Right lobe of liver (tissue), 4 donors: ENCODE data around the gene KLHL8.

ENCODE experiments used
- POLR2A ChIP-seq: fragments of 450-650 bp; IDR thresholded peaks from one replicate; pipeline ENCODE4 v1.6.1; 2017; ENCODE audit warnings: antibody characterized with exemption, mild to moderate bottlenecking
- TF ChIP-seq, protein P1 (sequence below), 4 donors: fragments of 200-600 bp in 3 of 4; fragments of 450-650 bp in 1 of 4; IDR thresholded peaks; one replicate each; pipeline versions ENCODE4 v1.5.1 to v1.8.0; 2016 to 2022; ENCODE audit warnings: antibody characterized with exemption in 4 of 4, mild to moderate bottlenecking in 2 of 4
- donor health status: DM: no; HTN: no; CAD: no.
- donor health status: DM: no; HTN: no; CAD: no.
- donor health status: DM: no; HTN: yes; CAD: no.

DNA sequence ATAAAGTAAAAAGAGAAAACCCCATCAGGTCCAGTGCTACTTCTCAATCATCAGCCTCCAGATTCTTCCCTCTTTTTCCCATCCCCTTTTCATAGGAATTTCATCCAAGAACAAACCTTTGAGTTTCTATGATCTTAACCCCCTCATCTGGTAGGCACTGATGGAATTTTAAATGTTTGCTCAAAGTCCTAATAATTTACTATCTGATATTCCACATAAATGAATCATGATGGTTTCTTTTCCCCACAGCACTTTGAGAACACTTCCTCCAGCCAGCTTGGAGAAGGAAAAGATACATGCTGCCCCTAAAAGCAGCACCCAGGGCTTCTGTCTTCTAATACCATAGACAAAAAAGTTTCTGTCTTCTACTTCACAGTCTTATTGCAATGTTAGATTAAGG, 19.4 kb upstream of the KLHL8 start:
- TF ChIP-seq, protein P1, sequence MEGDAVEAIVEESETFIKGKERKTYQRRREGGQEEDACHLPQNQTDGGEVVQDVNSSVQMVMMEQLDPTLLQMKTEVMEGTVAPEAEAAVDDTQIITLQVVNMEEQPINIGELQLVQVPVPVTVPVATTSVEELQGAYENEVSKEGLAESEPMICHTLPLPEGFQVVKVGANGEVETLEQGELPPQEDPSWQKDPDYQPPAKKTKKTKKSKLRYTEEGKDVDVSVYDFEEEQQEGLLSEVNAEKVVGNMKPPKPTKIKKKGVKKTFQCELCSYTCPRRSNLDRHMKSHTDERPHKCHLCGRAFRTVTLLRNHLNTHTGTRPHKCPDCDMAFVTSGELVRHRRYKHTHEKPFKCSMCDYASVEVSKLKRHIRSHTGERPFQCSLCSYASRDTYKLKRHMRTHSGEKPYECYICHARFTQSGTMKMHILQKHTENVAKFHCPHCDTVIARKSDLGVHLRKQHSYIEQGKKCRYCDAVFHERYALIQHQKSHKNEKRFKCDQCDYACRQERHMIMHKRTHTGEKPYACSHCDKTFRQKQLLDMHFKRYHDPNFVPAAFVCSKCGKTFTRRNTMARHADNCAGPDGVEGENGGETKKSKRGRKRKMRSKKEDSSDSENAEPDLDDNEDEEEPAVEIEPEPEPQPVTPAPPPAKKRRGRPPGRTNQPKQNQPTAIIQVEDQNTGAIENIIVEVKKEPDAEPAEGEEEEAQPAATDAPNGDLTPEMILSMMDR (IDR thresholded peaks at IDR 0.05) = no peak
- no peak for TF ChIP-seq POLR2A
